ENCODE measurements around the gene MAP7D3.

GRCh38 chrX:136220540-136220939 lies 30.7 kb downstream of the MAP7D3 start:
- no peak for TF ChIP-seq NFRKB (IDR thresholded peaks at IDR 0.05)
- no peak for TF ChIP-seq BHLHE40 (IDR thresholded peaks at IDR 0.05; ENCODE audit: borderline replicate concordance)
- TF ChIP-seq TARDBP (IDR thresholded peaks at IDR 0.05): no peak
- TF ChIP-seq SP1 (IDR thresholded peaks at IDR 0.05): no peak
- TF ChIP-seq L3MBTL2 (conservative IDR thresholded peaks at IDR 0.05): no peak
- TF ChIP-seq HDGF (IDR thresholded peaks at IDR 0.05; ENCODE audit: borderline replicate concordance): no peak
- TF ChIP-seq ZNF384 (IDR thresholded peaks at IDR 0.05): no peak

Measured in HEK293T (cell line).